H4 (cell line): ENCODE measurements around the gene MAOB. TPM values are rescaled to one million over a fixed set of nuclear protein-coding genes. Genes with fewer than 3 reads are reported as not detected.

Experiments
- DNase-seq: peaks from one replicate; pipeline ENCODE4 v3.0.0-alpha.2; 2015; ENCODE audit warnings: low spot score
- total RNA-seq: library from RNA; depleted of rRNA; stranded (reverse); fragments of >200 nt; shearing (Covaris generic); gene quantifications from 2 replicates; pipeline ENCODE4 v1.2.3, GENCODE V29; 2014

Gene MAOB
- total RNA-seq, 1 experiment from 2014 or later = not detected

GRCh38 chrX:43860646-43861370 lies 21.4 kb downstream of the MAOB start:
- peak; percentile 13 for DNase-seq

GRCh38 chrX:43853225-43853828 lies 28.9 kb downstream of the MAOB start:
- DNase-seq = no peak

- no peak for DNase-seq
These were observed 31.6 kb downstream of the MAOB start for GRCh38 chrX:43850629-43851028.

- DNase-seq = no peak
These were observed 33.1 kb downstream of the MAOB start for GRCh38 chrX:43849173-43849572.

DNA sequence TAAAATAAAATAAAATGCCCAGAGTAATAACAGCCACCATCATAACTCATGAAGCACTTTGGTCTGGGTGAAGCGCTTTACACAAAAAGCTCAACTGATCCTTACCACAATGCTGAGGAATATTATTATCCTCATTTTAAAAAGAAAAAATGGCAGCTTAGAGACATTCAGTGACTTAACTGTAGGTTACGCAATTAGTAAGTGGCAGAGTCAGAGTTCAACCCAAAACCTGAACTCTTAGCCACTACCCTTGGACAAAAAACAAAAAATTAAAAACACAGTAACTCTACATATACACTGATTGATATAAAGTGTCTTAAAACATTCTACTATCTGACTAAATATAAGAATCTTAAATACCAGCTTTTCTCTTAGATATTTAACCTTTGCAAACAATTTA lies 34.9 kb downstream of the MAOB start:
- DNase-seq = no peak

DNA sequence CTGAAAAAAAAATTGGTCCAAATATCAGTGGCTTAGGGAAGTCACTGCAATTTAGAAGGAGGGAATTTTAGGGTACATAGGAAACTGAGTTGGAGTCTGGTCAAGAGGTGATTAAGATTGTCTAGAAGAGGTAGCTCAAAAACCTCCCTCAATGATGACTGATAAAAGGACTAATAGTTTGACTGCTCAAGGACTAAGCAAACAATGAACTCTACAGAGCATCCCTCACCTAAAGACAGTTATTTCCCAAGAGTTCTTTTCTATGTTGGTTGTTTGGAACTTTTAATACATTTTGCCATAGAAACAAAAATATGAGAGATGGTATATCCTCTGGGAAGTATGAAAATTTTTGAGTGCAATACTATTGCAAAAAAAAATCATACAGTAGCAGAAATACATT lies 35.7 kb downstream of the MAOB start:
- DNase-seq = no peak

GRCh38 chrX:43845776-43846175 lies 36.5 kb downstream of the MAOB start:
- no peak for DNase-seq

DNA sequence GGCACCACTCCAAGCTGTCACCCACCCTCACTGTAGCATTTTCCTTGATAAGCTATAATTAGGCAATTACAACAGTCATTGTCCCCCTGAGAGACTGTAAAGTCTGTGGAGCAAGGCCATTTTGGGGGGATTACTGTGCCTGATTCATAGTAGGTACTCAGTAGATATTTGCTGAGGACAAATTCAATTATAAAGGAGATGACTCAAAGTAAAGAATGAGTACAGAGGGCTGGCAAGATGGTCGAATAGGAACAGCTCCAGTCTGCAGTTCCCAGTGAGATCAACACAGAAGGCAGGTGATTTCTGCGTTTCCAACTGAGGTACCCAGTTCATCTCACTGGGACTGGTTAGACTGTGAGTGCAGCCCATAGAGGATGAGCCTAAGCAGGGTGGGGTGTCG lies 42.0 kb downstream of the MAOB start:
- no peak for DNase-seq

DNA sequence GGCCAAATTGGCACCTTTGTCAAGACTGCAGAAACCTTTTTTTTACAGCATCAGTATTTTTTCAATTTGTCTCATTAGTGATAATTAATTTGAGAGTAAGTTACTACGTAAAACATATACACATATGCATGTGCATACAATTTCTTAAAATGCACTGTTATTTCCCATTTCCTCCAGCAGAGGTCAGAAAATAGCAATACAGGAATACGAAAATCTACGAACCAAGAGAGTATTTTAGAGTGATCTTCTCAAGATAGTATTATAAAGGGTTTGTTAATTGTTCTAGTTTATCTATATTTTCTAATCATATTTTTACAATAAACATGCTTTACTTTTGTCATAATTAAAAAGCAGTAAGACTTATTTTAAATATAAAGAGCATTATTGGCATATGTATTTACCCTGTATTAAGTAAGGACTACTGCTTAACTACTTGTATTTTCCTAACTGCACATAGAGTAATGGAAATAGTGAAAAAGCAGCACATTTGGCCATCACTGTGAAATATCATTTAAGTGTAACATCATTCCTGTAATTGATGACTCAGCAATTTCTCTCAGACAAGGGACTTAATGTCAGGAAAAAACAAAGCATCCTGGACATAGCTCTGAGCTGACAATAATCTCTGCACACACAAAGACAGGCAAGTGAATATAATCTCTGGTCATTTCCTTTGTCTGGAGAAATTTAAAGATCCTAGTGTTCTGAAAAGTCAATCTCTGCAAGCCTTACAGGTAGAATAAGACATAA lies 45.6 kb downstream of the MAOB start:
- peak; percentile 4 for DNase-seq

DNA sequence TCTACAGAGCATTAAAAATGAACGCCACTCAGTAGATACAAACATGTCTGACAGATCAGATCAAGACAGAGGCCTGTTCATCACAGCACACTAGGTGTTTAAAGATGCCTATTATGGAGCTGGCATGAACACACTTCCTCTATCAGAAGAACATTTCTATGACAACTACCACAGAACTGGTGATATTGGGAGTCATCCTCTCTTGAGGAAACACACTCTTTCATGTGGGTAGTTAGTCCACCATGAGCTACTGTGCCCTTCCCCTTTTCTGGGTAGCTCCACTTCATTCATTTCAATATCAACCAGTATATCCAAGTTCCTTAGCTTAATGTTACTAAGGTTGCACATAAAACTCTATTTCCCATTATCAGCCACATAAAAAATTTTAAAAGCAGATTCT lies 46.7 kb downstream of the MAOB start:
- DNase-seq = no peak

GRCh38 chrX:43827791-43828190 lies 54.5 kb downstream of the MAOB start:
- no peak for DNase-seq

DNA sequence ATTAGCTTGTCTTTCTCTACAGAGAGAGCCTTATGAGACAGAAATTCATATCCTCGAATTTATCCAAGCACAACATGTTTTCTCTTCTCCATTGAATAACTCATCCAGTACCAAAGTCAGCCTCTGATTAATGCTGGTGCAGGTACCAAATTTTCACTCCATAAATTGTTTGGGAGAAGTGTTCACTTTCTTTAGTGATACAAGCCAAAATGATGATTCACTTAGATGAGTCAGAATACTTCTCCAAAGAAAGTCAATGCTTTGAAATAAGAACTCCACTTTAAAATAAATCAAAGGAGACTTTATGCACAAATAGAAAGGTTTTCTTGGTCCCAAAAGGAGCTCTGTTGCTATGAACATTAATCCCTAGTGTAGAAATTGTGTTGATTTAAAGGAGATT lies 60.2 kb downstream of the MAOB start:
- DNase-seq = peak; percentile 5

DNA sequence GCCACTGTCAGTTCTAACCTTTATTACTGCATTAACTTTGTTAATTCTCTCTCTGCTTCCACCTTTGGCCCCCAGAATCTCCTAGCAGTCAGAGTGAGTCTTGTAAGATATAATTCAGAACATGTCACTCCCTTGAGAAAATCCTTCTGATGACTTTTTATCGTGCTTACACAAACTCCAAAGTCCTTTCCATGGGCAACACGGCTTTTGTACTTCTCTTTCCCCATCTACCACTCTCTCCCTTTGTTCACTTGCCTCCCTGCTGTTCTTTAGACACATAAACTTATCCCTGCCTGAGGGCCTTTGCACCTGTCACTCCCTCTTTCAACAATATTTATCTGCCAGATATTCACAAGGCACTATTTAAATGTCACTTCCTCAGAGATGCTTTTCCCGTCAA lies 64.8 kb downstream of the MAOB start:
- no peak for DNase-seq

DNA sequence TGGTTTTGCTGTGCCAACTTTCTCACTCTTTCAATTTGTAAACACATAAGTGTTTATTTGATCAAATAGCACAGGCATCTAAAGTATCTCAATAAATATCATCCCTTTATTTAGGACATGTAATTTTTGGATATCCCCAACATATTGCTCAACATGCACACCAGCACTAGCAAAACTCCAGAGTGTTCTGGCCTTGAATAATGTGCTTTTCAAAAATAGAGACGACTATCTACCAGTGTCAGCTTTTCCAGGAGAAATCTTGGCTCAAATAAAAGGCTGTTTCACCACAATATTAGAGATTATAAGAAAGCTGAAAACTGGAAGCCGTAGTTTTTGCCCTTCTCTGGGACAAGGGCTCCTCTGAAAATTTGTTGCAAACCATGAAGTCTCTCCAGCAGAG lies 67.0 kb downstream of the MAOB start:
- DNase-seq = no peak

GRCh38 chrX:43813898-43814297 lies 68.4 kb downstream of the MAOB start:
- peak; percentile 31 for DNase-seq

DNA sequence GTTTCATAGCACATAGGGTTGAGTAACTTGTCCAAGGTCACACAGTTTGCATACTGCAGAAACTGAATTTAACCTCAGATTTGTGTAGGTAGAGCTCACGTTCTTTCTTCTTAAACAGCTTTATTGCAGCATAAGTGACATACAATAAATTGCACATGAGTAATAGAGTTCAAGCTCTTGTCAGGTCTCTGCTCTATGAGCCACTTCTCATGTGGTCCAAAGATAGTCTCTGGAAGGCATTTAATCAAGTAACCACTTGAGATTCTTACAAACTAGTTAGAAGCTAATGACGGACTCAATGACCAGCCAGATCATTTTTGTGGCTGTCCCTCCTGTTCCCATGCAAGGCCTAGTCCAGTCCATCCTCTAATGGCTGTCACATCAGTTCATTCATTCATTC lies 68.9 kb downstream of the MAOB start:
- DNase-seq = no peak

GRCh38 chrX:43809463-43809862 lies 72.8 kb downstream of the MAOB start:
- no peak for DNase-seq

- DNase-seq = no peak
These were observed 74.0 kb downstream of the MAOB start for GRCh38 chrX:43808231-43808630.

GRCh38 chrX:43805579-43805978 lies 76.7 kb downstream of the MAOB start:
- no peak for DNase-seq

- DNase-seq = no peak
These were observed 78.2 kb downstream of the MAOB start for GRCh38 chrX:43804021-43804420.

GRCh38 chrX:43785930-43786591 lies 96.2 kb downstream of the MAOB start:
- DNase-seq = no peak

- no peak for DNase-seq
These were observed 124.2 kb downstream of the MAOB start for GRCh38 chrX:43758044-43758443.

- DNase-seq = no peak
These were observed 126.2 kb downstream of the MAOB start for GRCh38 chrX:43756076-43756475.
